ENCODE measurements around the gene PTPRM.

Gene PTPRM

GRCh38 chr18:8001711-8002301 lies 434.7 kb downstream of the PTPRM start:
- H3K4me3 ChIP-seq (ENCODE audit: low read depth, low read length) = no peak overlapping the region
- TF ChIP-seq CTCF (IDR thresholded peaks at IDR 0.05; ENCODE audit: low read depth, low read length) = no peak

- TF ChIP-seq CTCF (IDR thresholded peaks at IDR 0.05; ENCODE audit: low read depth, low read length) = no peak
- no peak overlapping the region for H3K4me3 ChIP-seq (ENCODE audit: low read depth, low read length)
Measured at GRCh38 chr18:8003878-8004675, 437.0 kb downstream of the PTPRM start.

GRCh38 chr18:8004792-8005191 lies 437.7 kb downstream of the PTPRM start:
- TF ChIP-seq CTCF (IDR thresholded peaks at IDR 0.05; ENCODE audit: low read depth, low read length) = no peak
- H3K4me3 ChIP-seq (ENCODE audit: low read depth, low read length) = no peak overlapping the region

GRCh38 chr18:8005870-8006569 lies 438.9 kb downstream of the PTPRM start:
- H3K4me3 ChIP-seq (ENCODE audit: low read depth, low read length) = no peak overlapping the region
- no peak for TF ChIP-seq CTCF (IDR thresholded peaks at IDR 0.05; ENCODE audit: low read depth, low read length)

DNA sequence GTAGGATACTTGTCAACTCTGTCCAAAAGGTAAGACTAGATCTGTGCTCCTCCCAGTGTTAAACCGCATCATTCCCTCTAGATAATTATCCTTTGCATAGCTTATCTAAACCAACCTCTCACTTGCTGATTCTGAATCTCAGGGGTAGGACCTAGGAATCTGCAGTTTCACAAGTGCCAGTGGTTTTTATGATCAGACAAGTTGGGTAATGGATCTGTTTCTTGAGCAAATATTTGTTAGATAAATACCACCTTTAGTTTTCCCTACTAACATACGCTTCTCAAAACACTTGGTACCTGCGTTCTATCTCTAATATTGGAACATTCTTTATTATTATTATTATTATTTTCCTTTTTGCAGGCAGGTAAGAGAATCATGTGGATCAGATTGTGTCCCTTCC lies 439.9 kb downstream of the PTPRM start:
- no peak for TF ChIP-seq CTCF (IDR thresholded peaks at IDR 0.05; ENCODE audit: low read depth, low read length)

GRCh38 chr18:8008033-8008432 lies 440.9 kb downstream of the PTPRM start:
- no peak for TF ChIP-seq CTCF (IDR thresholded peaks at IDR 0.05; ENCODE audit: low read depth, low read length)
- H3K4me3 ChIP-seq (ENCODE audit: low read depth, low read length) = no peak overlapping the region

More for the DNA sequence above, 439.9 kb downstream of the PTPRM start:
- no peak overlapping the region for H3K4me3 ChIP-seq (ENCODE audit: low read depth, low read length)

GRCh38 chr18:8011361-8011760 lies 444.2 kb downstream of the PTPRM start:
- no peak for TF ChIP-seq CTCF (IDR thresholded peaks at IDR 0.05; ENCODE audit: low read depth, low read length)
- no peak overlapping the region for H3K4me3 ChIP-seq (ENCODE audit: low read depth, low read length)

All from WI38 (cell line).